HG03175 (cell line): ENCODE data around the gene ATG9B.

Source experiments
- ATAC-seq: cut with Tn5 transposase; IDR thresholded peaks from one replicate; pipeline ENCODE4 v1.9.1; 2021; ENCODE audit warnings: mild to moderate bottlenecking, moderate library complexity; ENCODE audit not compliant: unreplicated experiment

The ATG9B gene

GRCh38 chr7:150971242-150972022 lies 52.9 kb downstream of the ATG9B start:
- no peak for ATAC-seq

GRCh38 chr7:150970424-150970823 lies 53.9 kb downstream of the ATG9B start:
- ATAC-seq, result no peak

GRCh38 chr7:150969475-150969874 lies 54.8 kb downstream of the ATG9B start:
- ATAC-seq, result no peak

DNA sequence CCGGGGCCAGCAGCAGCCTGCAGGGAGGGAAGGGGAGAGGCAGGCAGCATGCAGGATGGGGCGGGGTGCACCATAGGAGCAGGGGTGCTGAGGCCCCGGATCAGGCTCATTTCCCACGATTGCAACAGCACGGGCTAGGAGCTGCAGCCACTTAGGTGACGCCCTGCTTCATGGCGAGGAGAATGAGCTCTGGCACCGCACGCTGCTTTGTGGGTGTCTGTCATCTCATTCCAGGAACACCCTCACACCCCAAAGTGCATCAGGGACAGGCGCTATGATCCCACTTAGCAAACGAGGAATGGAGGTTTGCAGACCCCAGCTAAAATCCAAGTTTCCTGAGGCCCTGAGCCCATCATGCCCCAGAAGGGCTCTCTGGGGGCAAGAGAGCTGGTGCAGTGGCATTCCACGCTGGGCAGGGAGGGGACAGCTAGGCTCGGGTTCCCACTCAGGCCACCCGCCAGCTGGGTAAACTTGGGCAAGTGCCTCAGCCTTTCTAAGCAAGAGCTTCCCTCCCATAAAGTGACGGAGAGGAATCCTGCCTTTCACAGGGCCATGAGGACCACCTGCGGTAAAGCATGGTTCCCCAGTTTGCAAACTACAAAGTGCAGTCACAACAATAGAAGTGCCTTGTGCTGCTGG lies 55.4 kb downstream of the ATG9B start:
- ATAC-seq, result no peak

- no peak for ATAC-seq
Observed at GRCh38 chr7:150968056-150968733, 56.1 kb downstream of the ATG9B start.

- no peak for ATAC-seq
Observed at GRCh38 chr7:150967349-150967748, 56.9 kb downstream of the ATG9B start.

GRCh38 chr7:150966002-150966401 lies 58.3 kb downstream of the ATG9B start:
- no peak for ATAC-seq

DNA sequence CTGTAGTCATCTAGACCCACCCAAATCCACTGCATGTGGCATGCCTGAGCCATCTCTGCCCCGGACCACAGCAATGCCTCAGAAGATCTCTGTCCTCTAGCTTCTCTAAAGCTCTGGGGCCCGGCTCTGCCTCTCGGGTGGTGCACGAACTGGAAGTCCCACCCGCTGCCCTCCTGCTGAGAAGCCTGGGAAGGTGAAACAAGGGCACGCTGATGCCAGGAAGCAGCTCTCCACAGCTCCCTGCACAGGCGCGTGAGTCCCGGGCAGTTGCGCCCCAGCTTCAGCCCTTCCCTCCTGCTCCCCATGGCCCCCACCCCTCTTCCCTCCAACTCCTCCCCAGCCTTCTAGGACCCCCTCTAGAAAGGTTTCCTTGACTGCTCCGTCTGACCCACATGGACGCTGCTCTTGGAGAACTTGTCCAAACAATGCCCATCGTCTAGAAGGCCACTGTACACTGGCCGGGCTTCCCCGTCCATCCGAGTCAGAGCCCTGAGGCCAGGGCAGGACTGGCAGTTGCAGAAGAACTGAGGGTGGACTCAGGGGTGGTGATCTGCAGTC lies 58.9 kb downstream of the ATG9B start:
- ATAC-seq, result no peak
